HG03460 (cell line): ENCODE data around the gene PHACTR2.

Source experiments
- ATAC-seq: cut with Tn5 transposase; IDR thresholded peaks from one replicate; pipeline ENCODE4 v1.9.1; 2021; ENCODE audit not compliant: unreplicated experiment

PHACTR2 gene

GRCh38 chr6:143674483-143675381 is 3.0 kb upstream of the PHACTR2 start:
- no peak for ATAC-seq

- ATAC-seq: no peak
Observed at GRCh38 chr6:143675382-143675900, 2.3 kb upstream of the PHACTR2 start.

GRCh38 chr6:143675946-143676345 is 1.8 kb upstream of the PHACTR2 start:
- no peak for ATAC-seq

- ATAC-seq: no peak
Observed at GRCh38 chr6:143676437-143677045, 1.2 kb upstream of the PHACTR2 start.

GRCh38 chr6:143677577-143677890 is 231 bp upstream of the PHACTR2 start:
- no peak for ATAC-seq

GRCh38 chr6:143679041-143679440 is 1.3 kb downstream of the PHACTR2 start:
- no peak for ATAC-seq

GRCh38 chr6:143680141-143680540 is 2.4 kb downstream of the PHACTR2 start:
- no peak for ATAC-seq

GRCh38 chr6:143682805-143683204 is 5.0 kb downstream of the PHACTR2 start:
- no peak for ATAC-seq

GRCh38 chr6:143684486-143684885 is 6.7 kb downstream of the PHACTR2 start:
- no peak for ATAC-seq

- ATAC-seq: no peak
Observed at GRCh38 chr6:143685653-143686052, 7.9 kb downstream of the PHACTR2 start.

- no peak for ATAC-seq
Observed at GRCh38 chr6:143687591-143687990, 9.8 kb downstream of the PHACTR2 start.

GRCh38 chr6:143688681-143689080 is 10.9 kb downstream of the PHACTR2 start:
- ATAC-seq: no peak

GRCh38 chr6:143689852-143690251 is 12.1 kb downstream of the PHACTR2 start:
- no peak for ATAC-seq

- ATAC-seq: no peak
Observed at GRCh38 chr6:143691155-143691554, 13.4 kb downstream of the PHACTR2 start.

- no peak for ATAC-seq
Observed at GRCh38 chr6:143691900-143692636, 14.3 kb downstream of the PHACTR2 start.

- no peak for ATAC-seq
Observed at GRCh38 chr6:143692696-143693095, 14.9 kb downstream of the PHACTR2 start.

GRCh38 chr6:143694013-143694412 is 16.2 kb downstream of the PHACTR2 start:
- ATAC-seq: no peak

GRCh38 chr6:143694560-143694959 is 16.8 kb downstream of the PHACTR2 start:
- no peak for ATAC-seq

- no peak for ATAC-seq
Observed at GRCh38 chr6:143695130-143695968, 17.6 kb downstream of the PHACTR2 start.

GRCh38 chr6:143695969-143696663 is 18.4 kb downstream of the PHACTR2 start:
- ATAC-seq: no peak
